GM15510 (cell line): ENCODE measurements around the gene ARHGAP5.

ENCODE experiments used
- POLR2A ChIP-seq: IDR thresholded peaks from 3 replicates; pipeline ENCODE4 v1.6.1; 2011; ENCODE audit warnings: borderline replicate concordance; ENCODE audit not compliant: insufficient read length; ENCODE audit errors: extremely low read depth

The ARHGAP5 gene

GRCh38 chr14:32077081-32078022, at the start of gene ARHGAP5:
ARHGAP5 (plus strand) TSS chr14:32077304; CDS start chr14:32090670, 13,366 bp downstream.
- TF ChIP-seq POLR2A, result no peak

- no peak for TF ChIP-seq POLR2A
These were observed 48.5 kb upstream of the ARHGAP5 start for GRCh38 chr14:32028599-32028998.

GRCh38 chr14:32033543-32033942, 43.6 kb upstream of the ARHGAP5 start:
- TF ChIP-seq POLR2A, result no peak

GRCh38 chr14:32038876-32039275, 38.2 kb upstream of the ARHGAP5 start:
- TF ChIP-seq POLR2A, result no peak

GRCh38 chr14:32039401-32040030, 37.6 kb upstream of the ARHGAP5 start:
- TF ChIP-seq POLR2A, result no peak

GRCh38 chr14:32043624-32044023, 33.5 kb upstream of the ARHGAP5 start:
- no peak for TF ChIP-seq POLR2A

- TF ChIP-seq POLR2A, result no peak
These were observed 32.6 kb upstream of the ARHGAP5 start for GRCh38 chr14:32044454-32044853.

- no peak for TF ChIP-seq POLR2A
These were observed 29.3 kb upstream of the ARHGAP5 start for GRCh38 chr14:32047791-32048190.

- no peak for TF ChIP-seq POLR2A
These were observed 27.6 kb upstream of the ARHGAP5 start for GRCh38 chr14:32049361-32050088.

GRCh38 chr14:32050878-32051277, 26.2 kb upstream of the ARHGAP5 start:
- TF ChIP-seq POLR2A, result no peak

GRCh38 chr14:32054536-32054935, 22.6 kb upstream of the ARHGAP5 start:
- no peak for TF ChIP-seq POLR2A

GRCh38 chr14:32055175-32055574, 21.9 kb upstream of the ARHGAP5 start:
- no peak for TF ChIP-seq POLR2A

- TF ChIP-seq POLR2A, result no peak
These were observed 17.4 kb upstream of the ARHGAP5 start for GRCh38 chr14:32059702-32060101.

- TF ChIP-seq POLR2A, result no peak
These were observed 12.2 kb upstream of the ARHGAP5 start for GRCh38 chr14:32064931-32065330.

GRCh38 chr14:32068708-32069107, 8.4 kb upstream of the ARHGAP5 start:
- no peak for TF ChIP-seq POLR2A
